Type B pancreatic cell (in vitro differentiated cells): ENCODE results near the gene PTRH1. TPM values are rescaled to one million over a fixed set of nuclear protein-coding genes. Genes with fewer than 3 reads are reported as not detected.
A peak's percentile ranks its signal among the peaks of the same experiment; 100 is the strongest.

Source experiments
- DNase-seq: peaks from one replicate; pipeline ENCODE4 v3.0.0; 2021; ENCODE audit warnings: mixed read lengths; ENCODE audit not compliant: unreplicated experiment; ENCODE audit errors: extremely low spot score
- H3K27ac Mint-ChIP-seq: 2 replicates; pipeline ENCODE4 v1.8.0; 2021; ENCODE audit warnings: mild to moderate bottlenecking, mixed read lengths
- H3K27me3 Mint-ChIP-seq: 2 replicates; pipeline ENCODE4 v1.8.0; 2021; ENCODE audit warnings: mixed read lengths
- H3K36me3 Mint-ChIP-seq: 2 replicates; pipeline ENCODE4 v1.8.0; 2021; ENCODE audit warnings: mixed read lengths
- H3K4me1 Mint-ChIP-seq: one replicate; pipeline ENCODE4 v1.8.0; 2021; ENCODE audit warnings: mixed read lengths; ENCODE audit not compliant: unreplicated experiment
- H3K4me3 Mint-ChIP-seq: 2 replicates; pipeline ENCODE4 v1.8.0; 2021; ENCODE audit warnings: mild to moderate bottlenecking, mixed read lengths
- H3K9me3 Mint-ChIP-seq: 2 replicates; pipeline ENCODE4 v1.8.0; 2021; ENCODE audit warnings: mixed read lengths
- CTCF ChIP-seq: fragments of 200-600 bp; sonication (generic); conservative IDR thresholded peaks from 2 replicates; pipeline ENCODE4 v1.5.0; 2021; ENCODE audit warnings: antibody characterized with exemption, mild to moderate bottlenecking
- total RNA-seq: library from RNA; stranded (reverse); gene quantifications from 2 replicates; pipeline ENCODE4 v1.2.1, GENCODE V29; 2021; ENCODE audit warnings: low replicate concordance

The PTRH1 gene
- total RNA-seq, 1 donor from 2014 or later = 13.9 TPM

GRCh38 chr9:127711226-127711701 lies 4.2 kb downstream of the PTRH1 start:
- H3K27me3 Mint-ChIP-seq = peaks cover 3% of the 10 kb centered on the region
- no peak for TF ChIP-seq CTCF
- H3K27ac Mint-ChIP-seq = peak overlapping the region; percentile 39
- H3K4me3 Mint-ChIP-seq = peak overlapping the region; percentile 32
- DNase-seq = no peak
- H3K36me3 Mint-ChIP-seq = no peaks in the 10 kb centered on the region
- H3K9me3 Mint-ChIP-seq = no peaks in the 10 kb centered on the region
- peaks cover 17% of the 10 kb centered on the region for H3K4me1 Mint-ChIP-seq

GRCh38 chr9:127710204-127710783 lies 5.2 kb downstream of the PTRH1 start:
- Mint-ChIP-seq H3K4me1 (peaks cover 13% of the 10 kb centered on the region), H3K27ac (no peak overlapping the region), H3K4me3 (no peak overlapping the region), H3K27me3 (no peaks in the 10 kb centered on the region), H3K36me3 (no peaks in the 10 kb centered on the region), H3K9me3 (no peaks in the 10 kb centered on the region)
- no peak for DNase-seq
- no peak for TF ChIP-seq CTCF

GRCh38 chr9:127708952-127709587 lies 6.4 kb downstream of the PTRH1 start:
- Mint-ChIP-seq H3K4me3 (no peak overlapping the region), H3K27ac (no peak overlapping the region), H3K9me3 (no peaks in the 10 kb centered on the region), H3K36me3 (no peaks in the 10 kb centered on the region), H3K4me1 (peaks cover 15% of the 10 kb centered on the region), H3K27me3 (no peaks in the 10 kb centered on the region)
- no peak for DNase-seq
- no peak for TF ChIP-seq CTCF

- Mint-ChIP-seq H3K27ac (no peak overlapping the region), H3K27me3 (no peaks in the 10 kb centered on the region), H3K4me1 (peaks cover 15% of the 10 kb centered on the region), H3K4me3 (no peak overlapping the region), H3K36me3 (no peaks in the 10 kb centered on the region), H3K9me3 (no peaks in the 10 kb centered on the region)
- no peak for TF ChIP-seq CTCF
- DNase-seq = no peak
These were observed 7.7 kb downstream of the PTRH1 start for GRCh38 chr9:127707766-127708165.

GRCh38 chr9:127706836-127707241 lies 8.6 kb downstream of the PTRH1 start, which contains the start of gene CFAP157:
TSS of gene CFAP157 (plus strand) at chr9:127706988. CDS start at chr9:127707032, 44 bp downstream.
- H3K4me1 Mint-ChIP-seq = peaks cover 15% of the 10 kb centered on the region
- H3K9me3 Mint-ChIP-seq = no peaks in the 10 kb centered on the region
- no peak within 1 kb of the TSS for H3K27ac Mint-ChIP-seq
- no peak for TF ChIP-seq CTCF
- H3K27me3 Mint-ChIP-seq = no peaks in the 10 kb centered on the region
- DNase-seq = no peak
- H3K36me3 Mint-ChIP-seq = no peaks in the 10 kb centered on the region
- H3K4me3 Mint-ChIP-seq = peak within 1 kb of the TSS; percentile 52
